ENCODE results near the gene DEPP1.

The DEPP1 gene

DNA sequence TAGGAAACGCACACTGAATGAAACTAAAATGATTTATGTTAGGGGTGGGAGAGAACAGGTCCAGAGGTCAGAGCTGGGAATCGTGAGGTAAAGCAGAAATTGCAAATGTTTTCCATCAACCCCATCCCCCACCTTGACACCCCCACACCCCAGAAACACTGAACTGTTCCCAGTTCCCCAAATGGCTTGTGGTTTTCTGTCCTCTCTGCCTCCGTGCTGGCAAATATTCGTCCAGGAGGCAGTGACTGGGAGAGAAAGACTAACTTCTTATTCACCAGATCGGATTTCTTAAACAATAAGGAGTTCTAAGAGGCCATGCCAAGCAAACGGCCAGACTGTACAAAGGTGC lies 19.7 kb downstream of the DEPP1 start:
- DNase-seq, result no peak
- H3K4me1 ChIP-seq, result peaks cover 7% of the 10 kb centered on the region; the same call in 1 of the 2 replicates
- TF ChIP-seq, protein P1, sequence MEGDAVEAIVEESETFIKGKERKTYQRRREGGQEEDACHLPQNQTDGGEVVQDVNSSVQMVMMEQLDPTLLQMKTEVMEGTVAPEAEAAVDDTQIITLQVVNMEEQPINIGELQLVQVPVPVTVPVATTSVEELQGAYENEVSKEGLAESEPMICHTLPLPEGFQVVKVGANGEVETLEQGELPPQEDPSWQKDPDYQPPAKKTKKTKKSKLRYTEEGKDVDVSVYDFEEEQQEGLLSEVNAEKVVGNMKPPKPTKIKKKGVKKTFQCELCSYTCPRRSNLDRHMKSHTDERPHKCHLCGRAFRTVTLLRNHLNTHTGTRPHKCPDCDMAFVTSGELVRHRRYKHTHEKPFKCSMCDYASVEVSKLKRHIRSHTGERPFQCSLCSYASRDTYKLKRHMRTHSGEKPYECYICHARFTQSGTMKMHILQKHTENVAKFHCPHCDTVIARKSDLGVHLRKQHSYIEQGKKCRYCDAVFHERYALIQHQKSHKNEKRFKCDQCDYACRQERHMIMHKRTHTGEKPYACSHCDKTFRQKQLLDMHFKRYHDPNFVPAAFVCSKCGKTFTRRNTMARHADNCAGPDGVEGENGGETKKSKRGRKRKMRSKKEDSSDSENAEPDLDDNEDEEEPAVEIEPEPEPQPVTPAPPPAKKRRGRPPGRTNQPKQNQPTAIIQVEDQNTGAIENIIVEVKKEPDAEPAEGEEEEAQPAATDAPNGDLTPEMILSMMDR (IDR thresholded peaks at IDR 0.05; ENCODE audit: low read depth, low read length), result no peak
- no peaks in the 10 kb centered on the region for H3K9me3 ChIP-seq
- H3K27me3 ChIP-seq, result no peaks in the 10 kb centered on the region
- no peaks in the 10 kb centered on the region for H3K36me3 ChIP-seq
- H3K4me3 ChIP-seq (ENCODE audit: low read depth, low read length), result peak overlapping the region; percentile 71

DNA sequence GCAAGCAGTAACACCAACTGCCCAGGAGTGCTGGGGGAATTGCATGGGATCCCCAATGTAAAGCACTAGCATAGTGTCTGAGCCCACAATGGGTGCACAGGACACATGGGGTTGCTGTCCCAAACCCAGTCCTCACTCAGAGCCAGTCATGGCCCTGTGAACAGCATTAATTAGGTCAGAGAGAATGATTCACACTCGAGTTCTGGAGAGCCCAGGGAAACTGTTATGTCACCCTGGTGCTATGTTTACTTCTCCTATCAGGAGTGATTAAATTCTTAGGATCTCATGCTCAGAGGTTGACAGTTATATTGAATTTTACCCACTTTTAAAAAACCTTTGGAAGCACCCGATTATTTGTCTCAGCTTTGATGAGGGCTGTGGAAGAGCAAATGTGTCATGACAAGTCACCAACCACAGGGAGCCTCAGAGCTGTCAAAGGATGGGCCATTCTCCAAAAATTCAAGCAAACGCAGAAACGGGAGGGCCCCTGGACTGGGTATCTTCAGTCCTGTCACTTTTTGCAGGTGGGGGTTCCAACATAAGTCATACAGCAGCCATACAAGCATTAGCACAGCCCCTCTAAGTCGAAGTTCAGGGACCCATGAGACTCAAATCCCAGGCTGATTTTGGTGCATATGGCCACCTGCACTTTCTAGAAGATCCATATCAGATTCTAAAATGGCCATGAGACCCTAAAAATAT lies 20.3 kb downstream of the DEPP1 start:
- Histone ChIP-seq H3K27me3 (no peaks in the 10 kb centered on the region), H3K9me3 (no peaks in the 10 kb centered on the region), H3K36me3 (no peaks in the 10 kb centered on the region), H3K4me3 (ENCODE audit: low read depth, low read length) (peak overlapping the region; percentile 71), H3K4me1 (peaks cover 3% of the 10 kb centered on the region; the same call in 1 of the 2 replicates)
- TF ChIP-seq, protein P1 (IDR thresholded peaks at IDR 0.05; ENCODE audit: low read depth, low read length), result no peak
- no peak for DNase-seq

DNA sequence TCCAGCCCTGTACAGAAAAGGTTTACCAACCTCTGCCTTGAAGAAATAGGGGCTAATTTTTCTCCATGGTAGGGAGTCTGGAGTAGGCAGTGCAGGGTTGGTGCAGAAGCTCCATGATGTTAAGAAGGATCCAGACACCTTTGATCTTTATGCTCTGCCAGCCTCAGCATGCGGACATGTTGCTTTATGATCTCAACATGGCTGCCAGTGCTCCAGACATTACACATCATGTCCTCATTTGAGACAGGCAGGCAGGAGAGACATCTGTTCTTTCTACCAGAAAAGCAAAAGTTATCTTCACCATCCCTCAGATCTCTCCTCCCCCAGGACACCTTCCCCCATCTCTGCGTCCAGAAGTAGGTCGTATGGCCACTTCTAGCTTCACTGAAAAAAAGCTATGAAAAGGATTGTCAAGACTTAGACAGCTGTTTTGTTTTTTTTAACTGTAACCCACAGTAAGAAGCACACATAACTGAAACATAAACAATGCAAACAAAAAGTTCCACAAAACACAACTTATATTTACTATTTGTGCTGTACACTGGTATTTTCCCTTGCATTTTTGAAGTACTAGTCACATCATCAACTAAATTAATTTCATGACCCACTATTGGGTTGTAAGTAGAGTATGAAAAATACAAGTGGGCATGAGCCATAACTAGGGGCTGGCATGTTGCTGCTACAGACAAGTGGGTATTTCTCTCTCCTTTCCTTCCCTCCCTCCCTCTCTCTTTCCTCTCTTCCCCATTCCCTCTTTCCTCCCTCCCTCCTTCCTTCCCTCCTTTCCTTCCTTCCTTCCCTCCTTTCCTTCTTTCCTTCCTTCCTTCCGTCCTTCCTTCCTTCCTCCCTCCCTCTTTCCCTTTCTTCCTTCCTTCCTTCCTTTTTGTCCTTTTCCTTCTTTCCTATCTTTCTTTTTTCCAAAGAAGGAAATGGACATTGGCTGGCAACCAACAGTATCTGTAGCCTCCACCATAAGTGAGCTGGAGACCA lies 21.6 kb downstream of the DEPP1 start:
- Histone ChIP-seq H3K4me1 (peaks cover 3% of the 10 kb centered on the region; the same call in 1 of the 2 replicates), H3K36me3 (no peaks in the 10 kb centered on the region), H3K9me3 (no peaks in the 10 kb centered on the region), H3K27me3 (no peaks in the 10 kb centered on the region), H3K4me3 (ENCODE audit: low read depth, low read length) (no peak overlapping the region)
- TF ChIP-seq, protein P1 (IDR thresholded peaks at IDR 0.05; ENCODE audit: low read depth, low read length), result no peak
- DNase-seq, result no peak

DNA sequence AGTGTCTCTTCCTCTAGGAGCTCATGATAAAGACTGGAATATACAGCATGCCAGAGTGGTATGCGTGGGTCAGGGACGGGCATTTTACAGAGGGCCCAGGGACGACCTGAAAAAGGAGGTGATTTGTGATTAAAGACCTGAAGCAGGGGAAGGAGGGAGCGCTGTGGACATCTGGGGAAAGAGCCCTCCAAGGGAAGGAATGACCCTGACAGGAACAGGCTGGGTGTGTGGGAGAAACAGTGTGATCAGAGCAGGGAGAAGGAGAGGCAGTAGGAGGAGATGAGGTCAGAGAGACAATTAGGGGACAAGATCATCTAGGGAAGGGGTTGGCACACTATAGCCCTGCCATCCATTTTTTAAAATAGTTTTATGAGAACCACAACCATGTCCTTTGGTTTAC lies 22.4 kb downstream of the DEPP1 start:
- Histone ChIP-seq H3K4me3 (ENCODE audit: low read depth, low read length) (no peak overlapping the region), H3K27me3 (no peaks in the 10 kb centered on the region), H3K36me3 (no peaks in the 10 kb centered on the region), H3K4me1 (peaks cover 3% of the 10 kb centered on the region; the same call in 1 of the 2 replicates), H3K9me3 (no peaks in the 10 kb centered on the region)
- TF ChIP-seq, protein P1 (IDR thresholded peaks at IDR 0.05; ENCODE audit: low read depth, low read length), result no peak
- no peak for DNase-seq

DNA sequence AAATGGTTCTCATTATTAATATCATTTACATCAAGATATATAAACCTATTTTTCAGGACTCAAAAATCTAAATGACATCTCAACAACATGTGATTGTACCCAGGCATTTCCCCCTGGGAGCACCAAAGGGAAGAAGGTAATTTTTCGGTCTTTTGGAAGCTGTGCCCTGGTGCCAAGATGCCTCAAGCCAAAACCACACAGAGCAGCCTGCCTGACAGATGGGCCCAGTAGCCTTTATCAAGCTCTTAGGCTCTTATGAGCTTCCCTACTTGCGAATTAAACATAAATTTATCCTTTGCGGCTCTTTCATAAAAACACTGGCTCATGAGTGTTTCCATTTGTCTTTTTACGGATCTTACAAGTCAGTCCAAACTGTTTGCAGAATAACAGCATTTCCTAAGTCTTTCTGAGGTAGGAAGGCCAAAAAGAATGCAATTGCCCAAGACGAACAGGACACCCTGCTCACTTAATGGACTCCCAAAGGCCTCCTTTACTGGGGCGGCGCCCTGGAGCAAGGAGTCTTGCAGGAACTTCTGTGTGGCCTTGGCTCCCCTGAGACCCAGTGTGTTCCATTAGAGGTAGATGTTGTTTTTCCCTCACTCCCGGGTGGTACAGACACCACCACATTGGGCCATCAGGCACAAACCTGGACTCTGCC lies 23.1 kb downstream of the DEPP1 start:
- Histone ChIP-seq H3K4me3 (ENCODE audit: low read depth, low read length) (no peak overlapping the region), H3K4me1 (peaks cover 3% of the 10 kb centered on the region; the same call in 1 of the 2 replicates), H3K36me3 (no peaks in the 10 kb centered on the region), H3K27me3 (no peaks in the 10 kb centered on the region), H3K9me3 (no peaks in the 10 kb centered on the region)
- TF ChIP-seq, protein P1 (IDR thresholded peaks at IDR 0.05; ENCODE audit: low read depth, low read length), result no peak
- DNase-seq, result no peak
